ENCODE results near the gene BMF. TPM values are rescaled to one million over a fixed set of nuclear protein-coding genes. Genes with fewer than 3 reads are reported as not detected.

BMF gene
- total RNA-seq, 2 donors from 2014 or later = 13.1 to 32.5 TPM

DNA sequence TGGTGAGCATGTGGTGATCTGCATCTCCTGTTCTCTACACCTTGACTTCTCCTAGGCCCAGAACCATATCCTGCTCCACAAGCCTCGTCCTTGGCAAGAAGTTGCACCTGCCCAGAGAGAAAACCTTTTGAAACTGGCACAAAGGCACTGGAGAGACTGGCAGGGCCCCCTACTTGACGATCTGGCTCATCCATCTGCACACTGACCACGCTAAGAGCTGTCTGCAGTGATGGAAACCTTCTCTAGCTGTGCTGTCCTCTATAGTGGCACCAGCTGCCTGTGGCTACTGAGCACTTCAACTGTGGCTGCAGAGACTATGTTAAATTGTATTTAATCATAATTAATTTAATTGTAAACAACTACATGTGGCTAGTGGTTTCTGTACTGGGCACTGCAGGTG, 43.5 kb downstream of the BMF start:
- DNase-seq (ENCODE audit: low spot score) = no peak
- ATAC-seq (ENCODE audit: insufficient number of reproducible peaks, low FRiP score, low read depth) = no peak
- TF ChIP-seq, protein P1, sequence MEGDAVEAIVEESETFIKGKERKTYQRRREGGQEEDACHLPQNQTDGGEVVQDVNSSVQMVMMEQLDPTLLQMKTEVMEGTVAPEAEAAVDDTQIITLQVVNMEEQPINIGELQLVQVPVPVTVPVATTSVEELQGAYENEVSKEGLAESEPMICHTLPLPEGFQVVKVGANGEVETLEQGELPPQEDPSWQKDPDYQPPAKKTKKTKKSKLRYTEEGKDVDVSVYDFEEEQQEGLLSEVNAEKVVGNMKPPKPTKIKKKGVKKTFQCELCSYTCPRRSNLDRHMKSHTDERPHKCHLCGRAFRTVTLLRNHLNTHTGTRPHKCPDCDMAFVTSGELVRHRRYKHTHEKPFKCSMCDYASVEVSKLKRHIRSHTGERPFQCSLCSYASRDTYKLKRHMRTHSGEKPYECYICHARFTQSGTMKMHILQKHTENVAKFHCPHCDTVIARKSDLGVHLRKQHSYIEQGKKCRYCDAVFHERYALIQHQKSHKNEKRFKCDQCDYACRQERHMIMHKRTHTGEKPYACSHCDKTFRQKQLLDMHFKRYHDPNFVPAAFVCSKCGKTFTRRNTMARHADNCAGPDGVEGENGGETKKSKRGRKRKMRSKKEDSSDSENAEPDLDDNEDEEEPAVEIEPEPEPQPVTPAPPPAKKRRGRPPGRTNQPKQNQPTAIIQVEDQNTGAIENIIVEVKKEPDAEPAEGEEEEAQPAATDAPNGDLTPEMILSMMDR (IDR thresholded peaks at IDR 0.05) = no peak
- H3K9me3 ChIP-seq = no peaks in the 10 kb centered on the region
- H3K36me3 ChIP-seq = no peaks in the 10 kb centered on the region
- no peaks in the 10 kb centered on the region for H3K27me3 ChIP-seq (replicated peaks; ENCODE audit: insufficient read depth)
- H3K27ac ChIP-seq = no peak overlapping the region
- H3K4me1 ChIP-seq (ENCODE audit: control insufficient read depth in 1 of 2, low read depth in 2 of 2) = peaks cover 15 to 34% of the 10 kb centered on the region in 2 donors
- no peak overlapping the region for H3K4me3 ChIP-seq

GRCh38 chr15:40064231-40064894, 44.3 kb downstream of the BMF start:
- no peak for ATAC-seq (ENCODE audit: insufficient number of reproducible peaks, low FRiP score, low read depth)
- peak overlapping the region in 1 of 2 donors; percentile 60 for H3K27ac ChIP-seq
- H3K36me3 ChIP-seq = no peaks in the 10 kb centered on the region

GRCh38 chr15:40063563-40064011, 45.1 kb downstream of the BMF start:
- Histone ChIP-seq H3K36me3 (no peaks in the 10 kb centered on the region), H3K27ac (peak overlapping the region; percentile 60 to 63), H3K9me3 (no peaks in the 10 kb centered on the region), H3K4me1 (ENCODE audit: control insufficient read depth in 1 of 2, low read depth in 2 of 2) (peaks cover 5 to 20% of the 10 kb centered on the region in 2 donors), H3K4me3 (no peak overlapping the region), H3K27me3 (replicated peaks; ENCODE audit: insufficient read depth) (no peaks in the 10 kb centered on the region)
- DNase-seq (ENCODE audit: low spot score) = no peak
- TF ChIP-seq, protein P1 (IDR thresholded peaks at IDR 0.05) = no peak
- no peak for ATAC-seq (ENCODE audit: insufficient number of reproducible peaks, low FRiP score, low read depth)

More at GRCh38 chr15:40064231-40064894, 44.3 kb downstream of the BMF start:
- Histone ChIP-seq H3K9me3 (no peaks in the 10 kb centered on the region), H3K27me3 (replicated peaks; ENCODE audit: insufficient read depth) (no peaks in the 10 kb centered on the region), H3K4me3 (no peak overlapping the region), H3K4me1 (ENCODE audit: control insufficient read depth in 1 of 2, low read depth in 2 of 2) (peaks cover 10 to 26% of the 10 kb centered on the region in 2 donors)
- TF ChIP-seq, protein P1 (IDR thresholded peaks at IDR 0.05) = no peak
- DNase-seq (ENCODE audit: low spot score) = no peak

DNA sequence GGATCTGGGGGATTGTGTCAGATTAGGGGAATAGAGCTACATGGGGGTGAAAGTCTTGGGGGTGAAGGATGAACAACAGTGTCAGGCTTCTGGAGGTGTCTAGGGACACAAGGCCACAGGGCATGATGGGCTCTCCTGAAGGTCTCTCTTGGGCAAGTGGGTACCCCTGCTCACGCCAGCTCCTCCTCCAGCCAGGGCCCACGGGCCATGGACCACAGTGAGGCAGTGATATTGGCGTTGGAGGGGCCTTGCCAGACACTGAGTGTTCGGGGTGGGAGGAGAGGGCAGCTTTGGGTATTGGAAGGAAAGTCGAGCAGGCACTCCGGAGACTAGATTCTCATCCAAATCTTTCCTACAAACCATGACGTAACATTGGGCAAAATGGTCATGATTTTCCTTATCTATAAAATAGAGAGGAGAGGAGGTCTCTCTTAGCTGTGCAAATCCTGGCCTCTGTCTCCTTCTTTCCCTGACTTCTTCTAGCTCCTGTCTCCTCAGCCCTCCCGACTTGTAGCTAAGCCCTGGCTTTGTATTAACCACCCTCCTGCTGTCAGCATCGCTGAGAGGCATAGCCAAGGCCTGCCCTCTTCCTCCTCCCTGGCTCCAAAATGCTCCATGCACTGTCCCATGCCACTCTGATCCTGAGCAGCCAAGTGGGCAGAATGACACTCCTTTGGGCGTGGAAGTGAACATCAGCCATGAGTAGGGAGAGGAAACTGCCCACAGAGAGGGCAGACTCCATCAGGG, 45.7 kb downstream of the BMF start:
- H3K4me1 ChIP-seq (ENCODE audit: control insufficient read depth in 1 of 2, low read depth in 2 of 2) = peaks cover 4 to 15% of the 10 kb centered on the region in 2 donors
- DNase-seq (ENCODE audit: low spot score) = no peak
- ATAC-seq (ENCODE audit: insufficient number of reproducible peaks, low FRiP score, low read depth) = no peak
- TF ChIP-seq, protein P1 (IDR thresholded peaks at IDR 0.05) = no peak
- H3K36me3 ChIP-seq = no peaks in the 10 kb centered on the region
- no peaks in the 10 kb centered on the region for H3K27me3 ChIP-seq (replicated peaks; ENCODE audit: insufficient read depth)
- peak overlapping the region; percentile 60 to 63 for H3K27ac ChIP-seq
- no peak overlapping the region for H3K4me3 ChIP-seq
- H3K9me3 ChIP-seq = no peaks in the 10 kb centered on the region

- Histone ChIP-seq H3K27me3 (replicated peaks; ENCODE audit: insufficient read depth) (no peaks in the 10 kb centered on the region), H3K4me1 (ENCODE audit: control insufficient read depth in 1 of 2, low read depth in 2 of 2) (peaks cover 4 to 14% of the 10 kb centered on the region in 2 donors), H3K4me3 (no peak overlapping the region), H3K27ac (no peak overlapping the region), H3K9me3 (no peaks in the 10 kb centered on the region), H3K36me3 (no peaks in the 10 kb centered on the region)
- no peak for ATAC-seq (ENCODE audit: insufficient number of reproducible peaks, low FRiP score, low read depth)
- TF ChIP-seq, protein P1 (IDR thresholded peaks at IDR 0.05) = no peak
- DNase-seq (ENCODE audit: low spot score) = no peak
Observed at GRCh38 chr15:40061212-40061901, 47.3 kb downstream of the BMF start.

Measured in thoracic aorta (tissue), 2 donors.